IPS DF 19.7 (cell line): ENCODE data around the gene SOSTDC1.

Experiments
- DNase-seq: peaks from one replicate; pipeline ENCODE4 v3.0.0-alpha.2; 2013; ENCODE audit warnings: low read depth, low spot score

Gene SOSTDC1

GRCh38 chr7:16419859-16420258, 45.7 kb downstream of the SOSTDC1 start:
- no peak for DNase-seq

GRCh38 chr7:16419126-16419525, 46.4 kb downstream of the SOSTDC1 start:
- DNase-seq: no peak

- DNase-seq: no peak
Observed at GRCh38 chr7:16417906-16418305, 47.6 kb downstream of the SOSTDC1 start.

- no peak for DNase-seq
Observed at GRCh38 chr7:16416289-16417282, 49.0 kb downstream of the SOSTDC1 start.

GRCh38 chr7:16412274-16413254, 53.0 kb downstream of the SOSTDC1 start:
- DNase-seq: no peak
